ENCODE data around the gene YY1. TPM values are rescaled to one million over a fixed set of nuclear protein-coding genes. Genes with fewer than 3 reads are reported as not detected.

YY1 gene
- total RNA-seq, 1 experiment from 2014 or later, result 73.3 TPM

- BruUV-seq (replicated peaks), result TSS peak; percentile 7
- TF ChIP-seq, protein P1, sequence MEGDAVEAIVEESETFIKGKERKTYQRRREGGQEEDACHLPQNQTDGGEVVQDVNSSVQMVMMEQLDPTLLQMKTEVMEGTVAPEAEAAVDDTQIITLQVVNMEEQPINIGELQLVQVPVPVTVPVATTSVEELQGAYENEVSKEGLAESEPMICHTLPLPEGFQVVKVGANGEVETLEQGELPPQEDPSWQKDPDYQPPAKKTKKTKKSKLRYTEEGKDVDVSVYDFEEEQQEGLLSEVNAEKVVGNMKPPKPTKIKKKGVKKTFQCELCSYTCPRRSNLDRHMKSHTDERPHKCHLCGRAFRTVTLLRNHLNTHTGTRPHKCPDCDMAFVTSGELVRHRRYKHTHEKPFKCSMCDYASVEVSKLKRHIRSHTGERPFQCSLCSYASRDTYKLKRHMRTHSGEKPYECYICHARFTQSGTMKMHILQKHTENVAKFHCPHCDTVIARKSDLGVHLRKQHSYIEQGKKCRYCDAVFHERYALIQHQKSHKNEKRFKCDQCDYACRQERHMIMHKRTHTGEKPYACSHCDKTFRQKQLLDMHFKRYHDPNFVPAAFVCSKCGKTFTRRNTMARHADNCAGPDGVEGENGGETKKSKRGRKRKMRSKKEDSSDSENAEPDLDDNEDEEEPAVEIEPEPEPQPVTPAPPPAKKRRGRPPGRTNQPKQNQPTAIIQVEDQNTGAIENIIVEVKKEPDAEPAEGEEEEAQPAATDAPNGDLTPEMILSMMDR (IDR thresholded peaks at IDR 0.05; ENCODE audit: unreplicated experiment), result no peak
- no peak for DNase-seq (ENCODE audit: unreplicated experiment)
- peaks cover 34% of the 10 kb centered on the region for H3K36me3 Mint-ChIP-seq (ENCODE audit: insufficient read depth, unreplicated experiment)
- H3K9me3 Mint-ChIP-seq (ENCODE audit: unreplicated experiment), result no peaks in the 10 kb centered on the region
- intact Hi-C loops (cut with micrococcal nuclease), result no loop called here
- peak overlapping the region; percentile 65 for H3K4me3 Mint-ChIP-seq (ENCODE audit: unreplicated experiment)
- CTCF ChIA-PET, result interaction anchor here (0.7 kb wide), 1 partner anchor 11 kb away, joined by 3 read pairs; no protein-coding TSS in a partner anchor
- no peaks in the 10 kb centered on the region for H3K27me3 Mint-ChIP-seq (ENCODE audit: insufficient read depth, unreplicated experiment)
- POLR2A ChIA-PET, result interaction anchor here (0.6 to 3.3 kb wide), 4 partner anchors 9 to 38 kb away, joined by 3 to 21 read pairs (median 4); no protein-coding TSS in a partner anchor
- peaks cover 26% of the 10 kb centered on the region for H3K4me1 Mint-ChIP-seq (ENCODE audit: insufficient read depth, unreplicated experiment)
- H3K27ac Mint-ChIP-seq (ENCODE audit: low read depth, unreplicated experiment), result peak overlapping the region; percentile 57
Observed at GRCh38 chr14:100243020-100243419, 4.1 kb downstream of the YY1 start.

- ChIA-PET CTCF (interaction anchor here (0.5 to 2.4 kb wide), 25 partner anchors 8 to 512 kb away, joined by 3 to 14 read pairs (median 4); no protein-coding TSS in a partner anchor), POLR2A (interaction anchor here (0.6 to 1.5 kb wide), 4 partner anchors 31 to 217 kb away, joined by 3 to 6 read pairs (median 4); no protein-coding TSS in a partner anchor)
- TF ChIP-seq, protein P1 (IDR thresholded peaks at IDR 0.05; ENCODE audit: unreplicated experiment), result peak; percentile 44
- intact Hi-C loops (cut with micrococcal nuclease), result no loop called here
- no TSS peak for BruUV-seq (replicated peaks)
- DNase-seq (ENCODE audit: unreplicated experiment), result peak; percentile 77
- H3K4me3 Mint-ChIP-seq (ENCODE audit: unreplicated experiment), result no peak overlapping the region
- H3K9me3 Mint-ChIP-seq (ENCODE audit: unreplicated experiment), result no peaks in the 10 kb centered on the region
- H3K27me3 Mint-ChIP-seq (ENCODE audit: insufficient read depth, unreplicated experiment), result no peaks in the 10 kb centered on the region
- H3K4me1 Mint-ChIP-seq (ENCODE audit: insufficient read depth, unreplicated experiment), result peaks cover 26% of the 10 kb centered on the region
- H3K36me3 Mint-ChIP-seq (ENCODE audit: insufficient read depth, unreplicated experiment), result peaks cover 23% of the 10 kb centered on the region
- no peak overlapping the region for H3K27ac Mint-ChIP-seq (ENCODE audit: low read depth, unreplicated experiment)
Observed at GRCh38 chr14:100246809-100247428, 8.0 kb downstream of the YY1 start.

GRCh38 chr14:100250732-100251465, 12.0 kb downstream of the YY1 start:
- Mint-ChIP-seq H3K36me3 (ENCODE audit: insufficient read depth, unreplicated experiment) (peaks cover 18% of the 10 kb centered on the region), H3K27me3 (ENCODE audit: insufficient read depth, unreplicated experiment) (no peaks in the 10 kb centered on the region), H3K4me1 (ENCODE audit: insufficient read depth, unreplicated experiment) (peaks cover 22% of the 10 kb centered on the region), H3K4me3 (ENCODE audit: unreplicated experiment) (no peak overlapping the region), H3K9me3 (ENCODE audit: unreplicated experiment) (no peaks in the 10 kb centered on the region), H3K27ac (ENCODE audit: low read depth, unreplicated experiment) (no peak overlapping the region)
- CTCF ChIA-PET, result interaction anchor here (0.6 to 0.7 kb wide), 3 partner anchors 30 to 161 kb away, joined by 3 read pairs; no protein-coding TSS in a partner anchor
- POLR2A ChIA-PET, result interaction anchor here (0.8 to 1.3 kb wide), 2 partner anchors 8 to 127 kb away, joined by 3 read pairs; no protein-coding TSS in a partner anchor
- TF ChIP-seq, protein P1 (IDR thresholded peaks at IDR 0.05; ENCODE audit: unreplicated experiment), result no peak
- intact Hi-C loops (cut with micrococcal nuclease), result no loop called here
- DNase-seq (ENCODE audit: unreplicated experiment), result no peak
- BruUV-seq (replicated peaks), result no TSS peak

- intact Hi-C loops (cut with micrococcal nuclease), result no loop called here
- no peak overlapping the region for H3K4me3 Mint-ChIP-seq (ENCODE audit: unreplicated experiment)
- DNase-seq (ENCODE audit: unreplicated experiment), result no peak
- POLR2A ChIA-PET, result no interaction called here
- H3K27ac Mint-ChIP-seq (ENCODE audit: low read depth, unreplicated experiment), result no peak overlapping the region
- TF ChIP-seq, protein P1 (IDR thresholded peaks at IDR 0.05; ENCODE audit: unreplicated experiment), result no peak
- H3K4me1 Mint-ChIP-seq (ENCODE audit: insufficient read depth, unreplicated experiment), result peaks cover 18% of the 10 kb centered on the region
- CTCF ChIA-PET, result interaction anchor here (1.6 kb wide), 1 partner anchor 30 kb away, joined by 3 read pairs; no protein-coding TSS in a partner anchor
- no TSS peak for BruUV-seq (replicated peaks)
- H3K27me3 Mint-ChIP-seq (ENCODE audit: insufficient read depth, unreplicated experiment), result no peaks in the 10 kb centered on the region
- peaks cover 18% of the 10 kb centered on the region for H3K36me3 Mint-ChIP-seq (ENCODE audit: insufficient read depth, unreplicated experiment)
- H3K9me3 Mint-ChIP-seq (ENCODE audit: unreplicated experiment), result no peaks in the 10 kb centered on the region
Observed at GRCh38 chr14:100252684-100253083, 13.7 kb downstream of the YY1 start.

Measured in MCF 10A (cell line).